NOMO-1 (cell line): ENCODE data around the gene ANXA6.
A peak's percentile ranks its signal among the peaks of the same experiment; 100 is the strongest.

Source experiments
- DNase-seq, 2 experiments: peaks; one replicate each; lab custom pipeline; 2025; ENCODE audit not compliant: unreplicated experiment in 2 of 2; lab: John Stamatoyannopoulos, UW

The ANXA6 gene

GRCh38 chr5:151154931-151155774 is 2.4 kb downstream of the ANXA6 start:
- peak; percentile 33 to 50 for DNase-seq

- DNase-seq: no peak
Observed at GRCh38 chr5:151153766-151154272, 3.8 kb downstream of the ANXA6 start.

- DNase-seq: no peak
Observed at GRCh38 chr5:151153300-151153699, 4.3 kb downstream of the ANXA6 start.

- peak; percentile 90 to 97 for DNase-seq
Observed at GRCh38 chr5:151151793-151152192, 5.8 kb downstream of the ANXA6 start.

GRCh38 chr5:151151263-151151660 is 6.3 kb downstream of the ANXA6 start:
- DNase-seq: no peak

GRCh38 chr5:151150471-151151262 is 6.9 kb downstream of the ANXA6 start:
- peak; percentile 83 to 86 for DNase-seq

GRCh38 chr5:151148583-151148982 is 9.0 kb downstream of the ANXA6 start:
- DNase-seq: no peak

- no peak for DNase-seq
Observed at GRCh38 chr5:151147033-151147432, 10.5 kb downstream of the ANXA6 start.

- no peak for DNase-seq
Observed at GRCh38 chr5:151146061-151146460, 11.5 kb downstream of the ANXA6 start.

GRCh38 chr5:151144922-151145321 is 12.7 kb downstream of the ANXA6 start:
- DNase-seq: no peak

GRCh38 chr5:151144275-151144674 is 13.3 kb downstream of the ANXA6 start:
- no peak for DNase-seq

GRCh38 chr5:151143645-151144044 is 13.9 kb downstream of the ANXA6 start:
- no peak for DNase-seq

GRCh38 chr5:151142933-151143332 is 14.6 kb downstream of the ANXA6 start:
- no peak for DNase-seq

- DNase-seq: no peak
Observed at GRCh38 chr5:151141535-151141934, 16.0 kb downstream of the ANXA6 start.

- DNase-seq: no peak
Observed at GRCh38 chr5:151140686-151141459, 16.7 kb downstream of the ANXA6 start.

- no peak for DNase-seq
Observed at GRCh38 chr5:151139646-151140045, 17.9 kb downstream of the ANXA6 start.

- no peak for DNase-seq
Observed at GRCh38 chr5:151139015-151139414, 18.6 kb downstream of the ANXA6 start.

GRCh38 chr5:151138114-151138513 is 19.5 kb downstream of the ANXA6 start:
- DNase-seq: no peak

GRCh38 chr5:151137067-151137825 is 20.3 kb downstream of the ANXA6 start:
- no peak for DNase-seq

- no peak for DNase-seq
Observed at GRCh38 chr5:151134228-151134627, 23.4 kb downstream of the ANXA6 start.
